ENCODE results near the gene KATNB1. TPM values are rescaled to one million over a fixed set of nuclear protein-coding genes. Genes with fewer than 3 reads are reported as not detected.

KATNB1 gene
- polyA plus RNA-seq, 1 donor from 2014 or later = 57.9 TPM

DNA sequence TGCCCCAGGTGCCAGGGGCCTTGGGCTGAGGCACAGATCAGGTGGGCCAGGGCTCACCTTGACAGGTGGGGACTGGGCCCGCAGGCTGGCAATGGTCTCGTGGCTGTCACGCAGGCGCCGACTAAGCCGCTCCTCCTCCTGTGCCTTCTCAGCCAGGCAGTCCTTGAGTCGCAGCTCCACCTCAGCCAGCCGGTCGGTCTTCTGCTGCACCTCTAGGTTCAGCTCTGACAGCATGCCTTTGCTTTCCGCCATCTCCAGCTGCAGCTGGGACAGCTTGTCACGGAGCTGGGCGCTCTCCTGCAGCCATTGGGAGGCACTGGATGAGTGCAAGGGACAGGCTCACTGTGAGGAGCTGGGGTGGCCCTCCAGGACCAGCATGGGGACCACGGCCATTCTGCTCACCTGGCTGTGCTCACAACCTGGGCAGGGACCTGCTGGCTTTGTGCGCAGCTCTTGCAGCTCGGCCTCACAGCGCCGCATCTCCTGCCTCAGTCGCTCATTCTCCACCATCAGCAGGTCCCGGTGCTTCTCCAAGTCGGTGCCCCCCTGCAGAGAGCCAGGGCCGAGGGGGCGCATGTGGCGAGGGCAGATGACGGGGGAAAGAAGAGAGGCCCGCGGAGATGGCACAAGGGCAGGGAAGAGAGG, 35.7 kb downstream of the KATNB1 start:
- Histone ChIP-seq H3K4me3 (ENCODE audit: low read length) (no peak overlapping the region), H3K27me3 (ENCODE audit: insufficient read depth, low read depth, low read length) (no peaks in the 10 kb centered on the region), H2AFZ (ENCODE audit: low read depth, low read length) (no peak overlapping the region), H4K20me1 (ENCODE audit: insufficient read depth) (no peaks in the 10 kb centered on the region), H3K9ac (ENCODE audit: low read length) (no peak overlapping the region), H3F3A (ENCODE audit: insufficient read depth, low read length, poor library complexity, severe bottlenecking) (no peaks in the 10 kb centered on the region), H3K9me2 (ENCODE audit: insufficient read depth, low read length) (no peaks in the 10 kb centered on the region), H3K9me3 (ENCODE audit: low read length) (no peaks in the 10 kb centered on the region), H3K36me3 (ENCODE audit: insufficient read depth, low read length) (no peaks in the 10 kb centered on the region), H3K27ac (ENCODE audit: low read length) (no peak overlapping the region), H3K4me2 (ENCODE audit: low read length) (no peak overlapping the region), H3K79me2 (replicated peaks; ENCODE audit: insufficient read depth, low read length) (no peaks in the 10 kb centered on the region)
- TF ChIP-seq CTCF (IDR thresholded peaks at IDR 0.05; ENCODE audit: poor library complexity, severe bottlenecking) = no peak
- no peak for TF ChIP-seq SMC3 (conservative IDR thresholded peaks at IDR 0.05; ENCODE audit: poor library complexity)
- TF ChIP-seq EZH2 (IDR thresholded peaks at IDR 0.05; ENCODE audit: borderline replicate concordance, insufficient read depth, low read length, poor library complexity, severe bottlenecking) = no peak
- no peak for TF ChIP-seq MXI1 (conservative IDR thresholded peaks at IDR 0.05; ENCODE audit: poor library complexity, severe bottlenecking)
- TF ChIP-seq, protein P1, sequence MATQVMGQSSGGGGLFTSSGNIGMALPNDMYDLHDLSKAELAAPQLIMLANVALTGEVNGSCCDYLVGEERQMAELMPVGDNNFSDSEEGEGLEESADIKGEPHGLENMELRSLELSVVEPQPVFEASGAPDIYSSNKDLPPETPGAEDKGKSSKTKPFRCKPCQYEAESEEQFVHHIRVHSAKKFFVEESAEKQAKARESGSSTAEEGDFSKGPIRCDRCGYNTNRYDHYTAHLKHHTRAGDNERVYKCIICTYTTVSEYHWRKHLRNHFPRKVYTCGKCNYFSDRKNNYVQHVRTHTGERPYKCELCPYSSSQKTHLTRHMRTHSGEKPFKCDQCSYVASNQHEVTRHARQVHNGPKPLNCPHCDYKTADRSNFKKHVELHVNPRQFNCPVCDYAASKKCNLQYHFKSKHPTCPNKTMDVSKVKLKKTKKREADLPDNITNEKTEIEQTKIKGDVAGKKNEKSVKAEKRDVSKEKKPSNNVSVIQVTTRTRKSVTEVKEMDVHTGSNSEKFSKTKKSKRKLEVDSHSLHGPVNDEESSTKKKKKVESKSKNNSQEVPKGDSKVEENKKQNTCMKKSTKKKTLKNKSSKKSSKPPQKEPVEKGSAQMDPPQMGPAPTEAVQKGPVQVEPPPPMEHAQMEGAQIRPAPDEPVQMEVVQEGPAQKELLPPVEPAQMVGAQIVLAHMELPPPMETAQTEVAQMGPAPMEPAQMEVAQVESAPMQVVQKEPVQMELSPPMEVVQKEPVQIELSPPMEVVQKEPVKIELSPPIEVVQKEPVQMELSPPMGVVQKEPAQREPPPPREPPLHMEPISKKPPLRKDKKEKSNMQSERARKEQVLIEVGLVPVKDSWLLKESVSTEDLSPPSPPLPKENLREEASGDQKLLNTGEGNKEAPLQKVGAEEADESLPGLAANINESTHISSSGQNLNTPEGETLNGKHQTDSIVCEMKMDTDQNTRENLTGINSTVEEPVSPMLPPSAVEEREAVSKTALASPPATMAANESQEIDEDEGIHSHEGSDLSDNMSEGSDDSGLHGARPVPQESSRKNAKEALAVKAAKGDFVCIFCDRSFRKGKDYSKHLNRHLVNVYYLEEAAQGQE (IDR thresholded peaks at IDR 0.05; ENCODE audit: borderline replicate concordance) = no peak
- no peak for TF ChIP-seq TAF1 (IDR thresholded peaks at IDR 0.05; ENCODE audit: low read depth)
- no peak for TF ChIP-seq RAD21 (conservative IDR thresholded peaks at IDR 0.05)
- TF ChIP-seq EP300 (conservative IDR thresholded peaks at IDR 0.05; ENCODE audit: poor library complexity, severe bottlenecking) = no peak
- no peak for TF ChIP-seq POLR2AphosphoS5 (IDR thresholded peaks at IDR 0.05)

DNA sequence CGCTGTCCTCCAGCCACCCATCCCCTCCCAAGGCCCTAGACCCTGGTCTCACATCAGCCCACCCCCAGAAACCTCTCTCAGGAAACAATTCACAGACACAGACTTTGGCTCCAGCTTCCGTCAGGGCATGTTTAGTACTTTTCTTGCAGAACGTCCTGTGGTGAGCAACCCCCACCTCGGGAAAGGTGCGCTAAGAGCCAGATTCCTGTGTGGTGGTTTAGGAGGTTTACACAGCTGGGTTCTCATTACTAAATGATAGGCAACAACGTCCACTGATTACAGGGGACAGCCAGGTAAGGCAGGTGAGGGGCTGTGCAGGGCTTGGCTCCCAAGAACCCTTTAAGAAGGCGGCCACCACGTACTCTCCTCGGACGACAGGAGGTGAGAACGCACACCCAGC, 37.4 kb downstream of the KATNB1 start:
- Histone ChIP-seq H3K9me2 (ENCODE audit: insufficient read depth, low read length) (no peaks in the 10 kb centered on the region), H3K9ac (ENCODE audit: low read length) (no peak overlapping the region), H3K27ac (ENCODE audit: low read length) (no peak overlapping the region), H3K4me3 (ENCODE audit: low read length) (no peak overlapping the region), H3K36me3 (ENCODE audit: insufficient read depth, low read length) (no peaks in the 10 kb centered on the region), H3K4me2 (ENCODE audit: low read length) (no peak overlapping the region), H3K27me3 (ENCODE audit: insufficient read depth, low read depth, low read length) (no peaks in the 10 kb centered on the region), H3K79me2 (replicated peaks; ENCODE audit: insufficient read depth, low read length) (no peaks in the 10 kb centered on the region), H4K20me1 (ENCODE audit: insufficient read depth) (no peaks in the 10 kb centered on the region), H2AFZ (ENCODE audit: low read depth, low read length) (no peak overlapping the region), H3K9me3 (ENCODE audit: low read length) (no peaks in the 10 kb centered on the region), H3F3A (ENCODE audit: insufficient read depth, low read length, poor library complexity, severe bottlenecking) (no peaks in the 10 kb centered on the region)
- TF ChIP-seq EZH2 (IDR thresholded peaks at IDR 0.05; ENCODE audit: borderline replicate concordance, insufficient read depth, low read length, poor library complexity, severe bottlenecking) = no peak
- TF ChIP-seq MXI1 (conservative IDR thresholded peaks at IDR 0.05; ENCODE audit: poor library complexity, severe bottlenecking) = no peak

Measured in neural cell (in vitro differentiated cells).